ENCODE data around the gene KIF4B. TPM values are rescaled to one million over a fixed set of nuclear protein-coding genes. Genes with fewer than 3 reads are reported as not detected.

Gene KIF4B
- total and polyA plus RNA-seq, 2 experiments from 2014 or later = 0.05 to 0.10 TPM

GRCh38 chr5:155024015-155024414 lies 10.5 kb downstream of the KIF4B start:
- Histone ChIP-seq H3K4me2 (no peak overlapping the region), H3K9me3 (ENCODE audit: low read depth) (no peaks in the 10 kb centered on the region), H4K20me1 (ENCODE audit: insufficient read depth, poor library complexity, severe bottlenecking) (no peaks in the 10 kb centered on the region), H3K4me1 (ENCODE audit: insufficient read depth) (no peaks in the 10 kb centered on the region), H3K4me3 (no peak overlapping the region), H3K79me2 (no peaks in the 10 kb centered on the region), H3K27ac (no peak overlapping the region), H3K36me3 (replicated peaks; ENCODE audit: insufficient read depth, low read depth) (no peaks in the 10 kb centered on the region), H3K27me3 (no peaks in the 10 kb centered on the region), H2AFZ (no peak overlapping the region), H3K9me2 (replicated peaks; ENCODE audit: insufficient read depth) (no peaks in the 10 kb centered on the region)
- 86% methylated on average over 5 of the region's 5 CpGs for WGBS (ENCODE audit: low lambda C conversion rate, missing lambda C conversion rate)
- TF ChIP-seq EZH2 (IDR thresholded peaks at IDR 0.05; ENCODE audit: borderline replicate concordance) = no peak
- no peak for TF ChIP-seq CTCF (IDR thresholded peaks at IDR 0.05; ENCODE audit: poor library complexity)
- no peak for TF ChIP-seq EZH2phosphoT487 (IDR thresholded peaks at IDR 0.05; ENCODE audit: low read depth, severe bottlenecking, unreplicated experiment)
- no peak for DNase-seq (ENCODE audit: low spot score)

GRCh38 chr5:155025895-155026294 lies 12.3 kb downstream of the KIF4B start:
- Histone ChIP-seq H3K4me3 (no peak overlapping the region), H3K79me2 (no peaks in the 10 kb centered on the region), H3K9me2 (replicated peaks; ENCODE audit: insufficient read depth) (no peaks in the 10 kb centered on the region), H3K27me3 (no peaks in the 10 kb centered on the region), H3K36me3 (replicated peaks; ENCODE audit: insufficient read depth, low read depth) (no peaks in the 10 kb centered on the region), H3K4me1 (ENCODE audit: insufficient read depth) (no peaks in the 10 kb centered on the region), H3K9me3 (ENCODE audit: low read depth) (no peaks in the 10 kb centered on the region), H3K4me2 (no peak overlapping the region), H3K27ac (no peak overlapping the region), H4K20me1 (ENCODE audit: insufficient read depth, poor library complexity, severe bottlenecking) (no peaks in the 10 kb centered on the region), H2AFZ (no peak overlapping the region)
- DNase-seq (ENCODE audit: low spot score) = no peak
- TF ChIP-seq CTCF (IDR thresholded peaks at IDR 0.05; ENCODE audit: poor library complexity) (no peak), EZH2 (IDR thresholded peaks at IDR 0.05; ENCODE audit: borderline replicate concordance) (no peak), EZH2phosphoT487 (IDR thresholded peaks at IDR 0.05; ENCODE audit: low read depth, severe bottlenecking, unreplicated experiment) (no peak)
- WGBS (ENCODE audit: low lambda C conversion rate, missing lambda C conversion rate) = 73% methylated on average over 2 of the region's 2 CpGs

GRCh38 chr5:155027993-155028629 lies 14.6 kb downstream of the KIF4B start:
- no peak overlapping the region for H3K27ac ChIP-seq
- no peak overlapping the region for H2AFZ ChIP-seq

More at GRCh38 chr5:155027993-155028629, 14.6 kb downstream of the KIF4B start:
- H3K9me2 ChIP-seq (replicated peaks; ENCODE audit: insufficient read depth) = no peaks in the 10 kb centered on the region
- no peaks in the 10 kb centered on the region for H3K4me1 ChIP-seq (ENCODE audit: insufficient read depth)
- no peak overlapping the region for H3K4me3 ChIP-seq
- no peaks in the 10 kb centered on the region for H4K20me1 ChIP-seq (ENCODE audit: insufficient read depth, poor library complexity, severe bottlenecking)
- H3K36me3 ChIP-seq (replicated peaks; ENCODE audit: insufficient read depth, low read depth) = no peaks in the 10 kb centered on the region
- no peaks in the 10 kb centered on the region for H3K27me3 ChIP-seq
- no peak for TF ChIP-seq EZH2phosphoT487 (IDR thresholded peaks at IDR 0.05; ENCODE audit: low read depth, severe bottlenecking, unreplicated experiment)
- no peak for TF ChIP-seq CTCF (IDR thresholded peaks at IDR 0.05; ENCODE audit: poor library complexity)
- no peak for TF ChIP-seq EZH2 (IDR thresholded peaks at IDR 0.05; ENCODE audit: borderline replicate concordance)
- H3K79me2 ChIP-seq = no peaks in the 10 kb centered on the region
- H3K9me3 ChIP-seq (ENCODE audit: low read depth) = no peaks in the 10 kb centered on the region
- DNase-seq (ENCODE audit: low spot score) = no peak
- WGBS (ENCODE audit: low lambda C conversion rate, missing lambda C conversion rate) = 37% methylated on average over 1 of the region's 1 CpG
- H3K4me2 ChIP-seq = no peak overlapping the region
